ENCODE data around the gene ATP2A1. TPM values are rescaled to one million over a fixed set of nuclear protein-coding genes. Genes with fewer than 3 reads are reported as not detected.
A peak's percentile ranks its signal among the peaks of the same experiment; 100 is the strongest.
"Not testable (repeated sequence)": the region's sequence is repeated elsewhere in the genome, so short reads cannot be mapped to it uniquely, and the experiment has no call there.

ATP2A1 gene
- total RNA-seq, 8 experiments from 2014 or later, result 0.49 to 7.2 (median 1.8) TPM

DNA sequence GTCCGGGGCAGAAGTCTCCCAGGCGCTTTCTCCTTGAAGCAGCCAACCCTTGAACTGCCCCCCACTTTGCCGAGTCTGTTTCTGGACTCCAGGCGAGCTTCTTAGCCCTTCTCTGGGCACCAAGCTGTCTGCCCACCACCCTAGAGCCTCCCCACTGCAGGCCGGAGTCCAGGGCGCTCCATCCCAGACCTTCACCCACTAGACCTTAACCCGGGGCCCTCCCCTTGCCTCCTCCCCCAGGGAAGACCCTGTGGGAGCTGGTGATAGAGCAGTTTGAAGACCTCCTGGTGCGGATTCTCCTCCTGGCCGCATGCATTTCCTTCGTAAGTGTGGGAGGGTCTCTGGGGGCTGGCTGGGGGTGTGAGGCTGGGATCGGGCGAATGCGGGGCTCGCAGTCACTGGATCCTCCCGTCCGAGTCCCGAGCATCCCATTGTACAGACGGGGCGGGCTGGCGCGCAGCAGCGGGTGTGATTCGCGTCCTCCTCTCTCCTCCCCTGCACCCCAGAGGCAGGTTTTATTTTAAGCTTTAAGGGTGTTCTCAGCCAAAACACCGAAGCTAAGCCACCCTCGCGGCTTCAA is 1.1 kb downstream of the ATP2A1 start:
- ATAC-seq (replicated peaks in 6 of 8), result peak; percentile 54 to 69 (median 66)
- Histone ChIP-seq H3K4me3 (peak overlapping the region; percentile 61 to 98 (median 78)), H3K27ac (no peak overlapping the region), H3K4me1 (replicated peaks in 1 of 2) (peaks cover 17 to 30% of the 10 kb centered on the region in 2 donors)
- in situ Hi-C loops (cut with MboI; ENCODE audit: low pct_unique_long_range_greater_than_20kb in 2 of 9, low sequenced_read_pairs in 9 of 9, unreplicated experiment in 9 of 9), result no loop called here
- WGBS, 10 experiments, result 1 to 5% methylated on average over 4 to 15 of the region's 27 CpGs; no CpG with 5 or more reads in 8 of the 10 experiments

DNA sequence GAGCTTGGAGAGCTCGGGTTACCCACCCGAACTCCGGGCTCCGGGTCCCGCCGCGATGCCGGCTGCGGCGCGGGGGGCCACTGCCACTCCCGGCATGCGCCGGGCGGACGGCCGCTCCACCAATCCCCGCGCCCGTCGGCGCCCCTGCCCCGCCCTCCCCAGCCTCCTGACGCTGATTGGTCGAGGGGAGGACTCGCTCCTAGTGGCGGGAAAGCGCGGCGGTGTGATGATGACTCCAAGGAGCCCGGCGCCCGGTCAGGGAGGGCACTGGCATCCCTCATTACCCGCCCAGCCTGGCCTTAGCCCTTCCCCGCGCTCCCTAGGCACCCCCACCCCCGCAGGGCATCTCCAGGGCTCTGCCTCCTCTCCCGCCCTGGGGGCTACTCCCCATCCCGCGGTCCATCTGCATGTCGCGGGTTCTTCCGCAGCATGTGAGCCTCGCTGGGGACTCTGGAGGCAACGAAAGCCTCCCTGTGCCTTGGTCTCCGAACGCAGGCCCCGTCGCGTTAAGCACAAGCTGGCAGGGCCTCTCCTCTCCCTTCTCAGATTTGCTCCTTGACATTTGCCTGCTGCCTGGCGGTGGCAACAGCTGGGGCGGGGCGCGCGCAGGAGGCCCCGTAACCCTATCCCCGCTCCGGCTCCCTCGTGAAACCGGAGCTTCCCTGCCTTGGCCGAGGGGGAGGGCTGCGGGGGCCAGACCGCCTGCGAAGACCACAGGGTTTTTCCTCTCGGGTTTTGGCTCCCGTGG is 1.7 kb downstream of the ATP2A1 start:
- H3K27ac ChIP-seq, result no peak overlapping the region
- WGBS, 10 experiments, result 0 to 33% (median 0%) methylated on average over 1 to 15 of the region's 66 CpGs; no CpG with 5 or more reads in 5 of the 10 experiments
- in situ Hi-C loops (cut with MboI; ENCODE audit: low pct_unique_long_range_greater_than_20kb in 2 of 9, low sequenced_read_pairs in 9 of 9, unreplicated experiment in 9 of 9), result no loop called here

DNA sequence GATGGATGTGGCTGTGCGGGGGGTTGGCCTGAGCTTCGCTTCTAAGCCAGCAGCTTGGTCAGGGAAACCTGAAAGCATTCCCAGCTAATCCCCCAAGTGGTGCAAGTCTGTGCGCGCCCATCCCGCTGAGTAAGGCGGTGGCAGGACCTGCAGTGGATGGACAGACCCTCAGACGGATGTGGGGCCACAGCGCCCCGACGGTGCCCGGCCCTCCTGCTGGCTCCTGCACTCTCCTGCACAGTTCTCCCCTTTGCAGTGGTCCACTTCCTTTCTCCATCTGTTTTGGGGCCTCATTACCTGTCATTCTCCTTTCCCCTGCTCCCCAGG is 2.3 kb downstream of the ATP2A1 start:
- H3K4me3 ChIP-seq, result peak overlapping the region in 3 of 5 donors; percentile 61 to 78 (median 72)
- in situ Hi-C loops (cut with MboI; ENCODE audit: low pct_unique_long_range_greater_than_20kb in 2 of 9, low sequenced_read_pairs in 9 of 9, unreplicated experiment in 9 of 9), result no loop called here
- H3K27ac ChIP-seq, result no peak overlapping the region
- no peak for ATAC-seq (replicated peaks in 6 of 8)
- WGBS, 10 experiments, result 0 to 52% (median 21%) methylated on average over 1 to 5 of the region's 11 CpGs; no CpG with 5 or more reads in 6 of the 10 experiments
- H3K4me1 ChIP-seq (replicated peaks in 1 of 2), result peaks cover 17 to 30% of the 10 kb centered on the region in 2 donors

More for the DNA sequence above, 1.7 kb downstream of the ATP2A1 start:
- Histone ChIP-seq H3K4me3 (peak overlapping the region; percentile 61 to 98 (median 78)), H3K4me1 (replicated peaks in 1 of 2) (peaks cover 17 to 30% of the 10 kb centered on the region in 2 donors)
- peak; percentile 91 to 97 (median 95) for ATAC-seq (replicated peaks in 6 of 8)

GRCh38 chr16:28880955-28881354 is 2.7 kb downstream of the ATP2A1 start:
- 30 to 100% (median 86%) methylated on average over 1 to 4 of the region's 4 CpGs; no CpG with 5 or more reads in 4 of the 10 experiments for WGBS, 10 experiments
- ATAC-seq (replicated peaks in 6 of 8), result no peak
- in situ Hi-C loops (cut with MboI; ENCODE audit: low pct_unique_long_range_greater_than_20kb in 2 of 9, low sequenced_read_pairs in 9 of 9, unreplicated experiment in 9 of 9), result no loop called here
- H3K4me1 ChIP-seq (replicated peaks in 1 of 2), result peaks cover 17 to 30% of the 10 kb centered on the region in 2 donors
- H3K27ac ChIP-seq, result no peak overlapping the region
- no peak overlapping the region for H3K4me3 ChIP-seq

DNA sequence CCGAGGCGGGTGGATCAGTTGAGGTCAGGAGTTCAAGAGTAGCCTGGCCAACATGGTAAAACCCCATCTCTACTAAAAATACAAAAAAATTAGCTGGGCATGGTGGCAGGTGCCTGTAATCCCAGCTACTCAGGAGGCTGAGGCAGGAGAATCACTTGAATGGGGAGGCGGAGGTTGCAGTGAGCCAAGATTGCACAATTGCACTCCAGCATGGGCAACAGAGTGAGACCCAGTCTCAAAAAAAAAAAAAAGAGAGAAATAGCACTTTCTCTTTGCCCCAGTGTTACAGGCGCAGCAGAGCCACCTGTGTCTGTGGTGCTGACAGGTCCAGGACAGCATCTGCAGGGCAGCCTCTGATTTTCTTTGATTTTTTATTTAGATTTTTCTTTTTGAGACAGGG is 3.3 kb downstream of the ATP2A1 start:
- H3K4me3 ChIP-seq; ATAC-seq (replicated peaks in 6 of 8); H3K27ac ChIP-seq; in situ Hi-C loops (cut with MboI; ENCODE audit: low pct_unique_long_range_greater_than_20kb in 2 of 9, low sequenced_read_pairs in 9 of 9, unreplicated experiment in 9 of 9): not testable (repeated sequence)
- WGBS, 10 experiments, result 66 to 100% (median 100%) methylated on average over 1 to 4 of the region's 4 CpGs; no CpG with 5 or more reads in 2 of the 10 experiments
- H3K4me1 ChIP-seq (replicated peaks in 1 of 2), result peaks cover 17 to 30% of the 10 kb centered on the region in 2 donors

GRCh38 chr16:28882551-28883160 is 4.4 kb downstream of the ATP2A1 start:
- in situ Hi-C loops (cut with MboI; ENCODE audit: low pct_unique_long_range_greater_than_20kb in 2 of 9, low sequenced_read_pairs in 9 of 9, unreplicated experiment in 9 of 9), result no loop called here
- peak in 3 of 8 experiments; percentile 4 to 11 (median 4) for ATAC-seq (replicated peaks in 6 of 8)
- Histone ChIP-seq H3K4me1 (replicated peaks in 1 of 2) (peaks cover 17 to 23% of the 10 kb centered on the region in 2 donors), H3K4me3 (no peak overlapping the region), H3K27ac (peak overlapping the region in 1 of 2 donors; percentile 17)
- WGBS, 10 experiments, result 59 to 62% (median 61%) methylated on average over 1 to 3 of the region's 24 CpGs; no CpG with 5 or more reads in 6 of the 10 experiments

GRCh38 chr16:28883221-28883996 is 5.1 kb downstream of the ATP2A1 start:
- Histone ChIP-seq H3K4me1 (replicated peaks in 1 of 2) (peaks cover 17 to 23% of the 10 kb centered on the region in 2 donors), H3K4me3 (no peak overlapping the region), H3K27ac (peak overlapping the region in 1 of 2 donors; percentile 17)
- in situ Hi-C loops (cut with MboI; ENCODE audit: low pct_unique_long_range_greater_than_20kb in 2 of 9, low sequenced_read_pairs in 9 of 9, unreplicated experiment in 9 of 9), result no loop called here
- ATAC-seq (replicated peaks in 6 of 8), result no peak
- 27 to 100% (median 69%) methylated on average over 2 to 13 of the region's 25 CpGs; no CpG with 5 or more reads in 2 of the 10 experiments for WGBS, 10 experiments

DNA sequence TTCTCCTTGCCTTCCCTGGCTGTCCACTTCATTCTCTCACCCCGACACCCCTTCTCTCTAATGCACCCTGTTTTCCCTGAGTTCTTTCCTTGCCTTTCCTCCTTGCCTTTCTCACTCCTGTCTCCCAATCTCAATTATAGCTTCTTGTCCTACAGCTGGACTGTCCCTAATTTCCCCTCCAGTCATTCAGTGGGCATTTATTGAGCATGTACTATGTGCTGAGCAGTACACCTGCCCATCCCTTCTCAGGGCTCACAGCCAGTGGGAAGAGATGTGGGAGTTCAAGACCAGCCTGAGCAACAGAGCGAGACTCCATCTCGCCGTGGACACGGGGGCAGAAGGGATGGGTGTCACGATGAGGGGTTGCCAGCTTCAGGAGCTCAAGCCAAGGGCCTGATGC is 5.8 kb downstream of the ATP2A1 start:
- no peak overlapping the region for H3K4me3 ChIP-seq
- no peak overlapping the region for H3K27ac ChIP-seq
- peaks cover 12 to 19% of the 10 kb centered on the region in 2 donors for H3K4me1 ChIP-seq (replicated peaks in 1 of 2)
- 75 to 100% (median 92%) methylated on average over 1 to 6 of the region's 6 CpGs; no CpG with 5 or more reads in 1 of the 10 experiments for WGBS, 10 experiments
- ATAC-seq (replicated peaks in 6 of 8), result no peak
- in situ Hi-C loops (cut with MboI; ENCODE audit: low pct_unique_long_range_greater_than_20kb in 2 of 9, low sequenced_read_pairs in 9 of 9, unreplicated experiment in 9 of 9), result no loop called here

DNA sequence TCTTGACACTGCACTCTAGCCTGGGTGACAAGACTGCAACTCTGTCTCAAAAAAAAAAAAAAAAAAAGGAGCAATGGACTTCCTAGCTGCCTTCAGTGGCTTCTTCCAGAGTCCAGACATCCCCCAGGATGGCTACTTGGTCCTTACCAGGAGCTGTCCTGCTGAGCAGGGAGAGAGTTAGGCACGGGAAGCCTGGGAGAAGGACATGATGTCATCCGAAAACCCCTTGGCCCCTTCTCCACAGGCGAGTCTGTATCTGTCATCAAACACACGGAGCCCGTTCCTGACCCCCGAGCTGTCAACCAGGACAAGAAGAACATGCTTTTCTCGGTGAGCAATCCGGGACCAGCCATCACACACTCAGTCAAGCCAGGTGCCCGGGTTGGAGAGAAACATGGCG is 8.7 kb downstream of the ATP2A1 start:
- in situ Hi-C loops (cut with MboI; ENCODE audit: low pct_unique_long_range_greater_than_20kb in 2 of 9, low sequenced_read_pairs in 9 of 9, unreplicated experiment in 9 of 9), result no loop called here

DNA sequence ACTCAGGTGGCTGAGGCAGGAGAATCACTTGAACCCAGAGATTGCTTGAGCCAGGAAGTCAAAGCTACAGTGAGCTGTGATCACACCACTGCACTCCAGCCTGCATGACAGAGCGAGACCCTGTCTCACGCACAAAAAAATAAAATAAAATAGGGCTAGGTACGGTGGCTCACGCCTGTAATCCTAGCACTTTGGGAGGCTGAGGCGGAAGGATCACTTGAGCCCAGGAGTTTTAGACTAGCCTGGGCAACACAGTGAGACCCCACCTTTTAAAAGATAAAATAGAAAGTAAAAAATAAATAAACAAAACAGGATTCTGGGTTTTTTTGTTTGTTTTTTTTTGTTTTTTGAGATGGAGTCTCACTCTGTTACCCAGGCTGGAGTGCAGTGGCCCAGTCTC is 12.1 kb downstream of the ATP2A1 start:
- ATAC-seq (replicated peaks in 6 of 8); H3K4me1 ChIP-seq (replicated peaks in 1 of 2); H3K27ac ChIP-seq; in situ Hi-C loops (cut with MboI; ENCODE audit: low pct_unique_long_range_greater_than_20kb in 2 of 9, low sequenced_read_pairs in 9 of 9, unreplicated experiment in 9 of 9); H3K4me3 ChIP-seq: not testable (repeated sequence)
- WGBS, 10 experiments, result 79 to 100% (median 100%) methylated on average over 2 to 5 of the region's 5 CpGs

More for the DNA sequence above, 8.7 kb downstream of the ATP2A1 start:
- H3K4me3 ChIP-seq, result no peak overlapping the region
- ATAC-seq (replicated peaks in 6 of 8), result no peak
- H3K4me1 ChIP-seq (replicated peaks in 1 of 2), result peaks cover 11 to 14% of the 10 kb centered on the region in 2 donors
- WGBS, 10 experiments, result 20 to 79% (median 63%) methylated on average over 2 to 8 of the region's 10 CpGs; no CpG with 5 or more reads in 6 of the 10 experiments
- H3K27ac ChIP-seq, result no peak overlapping the region

- WGBS, 10 experiments, result 51 to 86% (median 79%) methylated on average over 2 to 12 of the region's 14 CpGs
- in situ Hi-C loops (cut with MboI; ENCODE audit: low pct_unique_long_range_greater_than_20kb in 2 of 9, low sequenced_read_pairs in 9 of 9, unreplicated experiment in 9 of 9), result no loop called here
- no peaks in the 10 kb centered on the region for H3K4me1 ChIP-seq (replicated peaks in 1 of 2)
- H3K27ac ChIP-seq, result no peak overlapping the region
- no peak overlapping the region for H3K4me3 ChIP-seq
- peak in 2 of 8 experiments; percentile 86 to 94 for ATAC-seq (replicated peaks in 6 of 8)
These were observed 13.9 kb downstream of the ATP2A1 start for GRCh38 chr16:28891964-28892890.

DNA sequence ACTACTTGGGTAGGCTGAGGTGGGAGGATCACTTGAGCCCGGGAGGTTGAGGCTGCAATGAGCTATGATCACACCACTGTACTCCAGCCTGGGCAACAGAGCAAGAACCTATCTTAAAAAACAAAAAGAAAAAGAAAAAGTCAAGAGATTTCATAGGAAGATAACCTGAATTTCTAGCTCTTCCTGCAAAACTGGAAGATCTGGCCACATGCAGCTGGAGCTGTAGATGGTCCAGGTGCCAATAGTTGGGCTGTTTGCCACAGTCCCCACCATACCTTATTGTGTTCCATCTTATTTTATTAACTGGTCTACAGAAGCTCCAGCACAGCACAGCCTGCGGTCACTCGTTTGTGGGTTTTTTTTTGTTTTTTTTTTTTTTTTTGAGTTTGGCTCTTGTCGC is 15.0 kb downstream of the ATP2A1 start:
- H3K27ac ChIP-seq, result no peak overlapping the region
- no peaks in the 10 kb centered on the region for H3K4me1 ChIP-seq (replicated peaks in 1 of 2)
- ATAC-seq (replicated peaks in 6 of 8), result no peak
- in situ Hi-C loops (cut with MboI; ENCODE audit: low pct_unique_long_range_greater_than_20kb in 2 of 9, low sequenced_read_pairs in 9 of 9, unreplicated experiment in 9 of 9), result no loop called here
- no peak overlapping the region for H3K4me3 ChIP-seq
- 72 to 94% (median 86%) methylated on average over 1 to 4 of the region's 4 CpGs; no CpG with 5 or more reads in 2 of the 10 experiments for WGBS, 10 experiments

All from motor neuron (in vitro differentiated cells).